ENCODE data around the gene C1orf53.
"Not testable (repeated sequence)": the region's sequence is repeated elsewhere in the genome, so short reads cannot be mapped to it uniquely, and the experiment has no call there.

Gene C1orf53

DNA sequence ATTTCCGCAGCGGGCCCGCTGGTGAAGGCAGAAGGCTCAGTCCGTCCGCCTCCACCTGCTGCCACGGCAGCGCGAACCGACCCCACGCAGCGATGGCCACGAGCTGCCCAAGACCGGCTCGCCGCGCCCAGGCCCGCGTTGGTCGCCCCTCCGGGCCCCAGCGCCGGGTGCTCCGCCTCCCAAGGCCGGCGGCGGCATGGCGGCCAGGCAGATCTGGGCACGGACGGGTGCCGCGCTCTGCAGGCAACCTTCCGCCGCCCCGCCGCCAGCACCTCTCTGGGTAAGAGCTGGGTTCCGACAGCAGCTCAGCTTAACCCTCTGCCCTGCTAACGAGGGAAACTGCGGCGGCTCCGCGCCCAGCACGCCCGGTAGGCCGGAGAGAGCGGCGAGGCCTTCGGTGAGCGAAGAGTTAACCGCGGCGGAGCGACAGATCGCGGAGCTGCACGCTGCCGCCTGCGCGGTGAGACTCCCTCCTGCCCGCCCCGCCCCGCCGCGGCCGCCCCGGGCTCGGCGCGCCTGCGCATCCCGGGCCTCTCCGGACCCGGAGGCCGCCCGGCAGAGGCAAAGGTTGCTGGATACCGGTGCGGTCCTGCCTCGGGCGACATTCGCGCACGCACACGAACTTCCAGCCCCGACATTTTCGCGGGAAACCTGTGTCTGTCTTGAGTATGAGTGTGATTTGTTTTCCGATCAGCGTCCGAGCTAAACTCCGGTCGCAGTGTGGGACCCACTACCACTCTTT, at the start of gene C1orf53:
Gene C1orf53 (plus strand): TSS at position 177 of the 742 bp plus-strand sequence. CDS start 20 bp downstream, at position 197.
- no peak for TF ChIP-seq CTCF (conservative IDR thresholded peaks at IDR 0.05)

GRCh38 chr1:197855751-197856150, 46.7 kb upstream of the C1orf53 start:
- H3K27ac ChIP-seq: not testable (repeated sequence)

More for the DNA sequence above, at the start of gene C1orf53:
- peak within 1 kb of the TSS; percentile 98 for H3K27ac ChIP-seq

DNA sequence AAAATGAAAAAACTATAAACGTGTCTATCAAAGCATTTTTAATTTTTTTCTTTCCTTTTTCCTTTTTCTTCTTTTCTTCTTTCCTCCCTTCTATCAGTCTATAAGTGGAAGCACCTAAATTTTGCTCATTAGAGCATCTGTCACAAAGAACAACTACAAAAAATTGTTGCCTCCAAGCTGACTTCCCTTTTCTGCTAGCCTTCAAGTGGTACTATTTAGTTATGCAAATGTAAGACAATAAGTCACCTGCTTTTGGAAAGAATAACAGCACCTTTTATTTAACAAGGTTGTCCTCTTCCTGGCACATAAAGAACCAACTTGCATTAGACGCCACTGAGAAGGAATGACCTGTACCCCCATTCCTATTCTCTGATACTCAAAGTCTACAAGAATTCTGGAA, 45.0 kb upstream of the C1orf53 start:
- no peak for TF ChIP-seq CTCF (conservative IDR thresholded peaks at IDR 0.05)
- H3K27ac ChIP-seq: no peak overlapping the region

DNA sequence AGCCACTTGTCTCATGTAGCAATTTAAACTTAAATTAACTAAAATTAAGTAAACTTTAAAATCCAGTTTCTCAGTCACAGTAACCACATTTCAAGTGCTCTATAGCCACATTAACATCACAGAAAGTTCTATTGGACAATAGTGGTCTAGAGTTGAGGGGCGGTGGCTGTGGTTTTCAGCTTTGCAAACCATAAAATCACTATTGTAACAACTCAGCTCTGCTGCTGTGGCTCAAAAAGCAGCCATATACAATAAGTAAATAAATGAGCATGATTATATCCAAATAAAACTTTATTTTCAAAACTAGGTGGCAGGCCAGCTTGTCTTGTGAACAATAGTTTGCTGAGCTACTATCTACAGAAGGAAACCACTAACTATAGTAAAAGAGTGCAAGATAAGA, 43.4 kb upstream of the C1orf53 start:
- no peak overlapping the region for H3K27ac ChIP-seq
- no peak for TF ChIP-seq CTCF (conservative IDR thresholded peaks at IDR 0.05)

- no peak for TF ChIP-seq CTCF (conservative IDR thresholded peaks at IDR 0.05)
- no peak overlapping the region for H3K27ac ChIP-seq
Observed at GRCh38 chr1:197862221-197862620, 40.2 kb upstream of the C1orf53 start.

GRCh38 chr1:197862671-197863070, 39.8 kb upstream of the C1orf53 start:
- TF ChIP-seq CTCF (conservative IDR thresholded peaks at IDR 0.05): no peak

GRCh38 chr1:197865809-197866208, 36.6 kb upstream of the C1orf53 start:
- peak overlapping the region; percentile 25; the same call in 1 of the 2 replicates for H3K27ac ChIP-seq
- no peak for TF ChIP-seq CTCF (conservative IDR thresholded peaks at IDR 0.05)

More at GRCh38 chr1:197862671-197863070, 39.8 kb upstream of the C1orf53 start:
- no peak overlapping the region for H3K27ac ChIP-seq

DNA sequence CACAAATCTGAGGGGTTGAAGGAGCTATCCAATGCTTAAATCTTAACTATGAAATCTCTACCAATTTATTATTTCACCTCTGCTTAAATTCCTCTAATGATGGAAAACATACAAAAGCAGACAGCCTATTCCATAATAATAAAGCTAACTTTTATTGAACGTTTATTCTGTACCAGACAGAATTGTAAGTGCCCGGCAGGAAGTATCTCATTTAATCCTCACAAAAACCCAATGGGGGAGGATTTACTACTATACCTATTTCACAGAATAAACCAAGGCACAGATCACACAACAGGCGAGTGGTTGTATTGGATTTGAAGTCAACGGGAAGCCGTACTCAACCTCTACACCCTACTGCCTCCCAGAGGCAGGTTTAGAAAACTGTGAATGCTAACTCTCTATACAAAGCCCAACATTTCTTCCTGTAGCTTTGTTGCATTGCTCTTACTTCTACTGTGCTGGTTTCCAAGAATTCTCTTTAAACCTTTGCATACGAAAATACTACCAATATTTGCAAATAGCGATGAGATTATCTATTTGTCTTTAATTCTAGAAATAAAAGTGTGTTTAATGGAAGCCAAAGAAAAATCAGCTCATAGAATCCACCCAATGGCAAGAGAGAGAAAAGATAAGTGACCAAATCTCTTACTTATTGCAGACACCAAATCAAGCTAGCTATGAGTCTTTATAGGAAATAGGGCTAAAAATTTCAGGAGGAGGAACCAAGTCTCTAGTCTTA, 33.5 kb upstream of the C1orf53 start:
- peak; percentile 74 for TF ChIP-seq CTCF (conservative IDR thresholded peaks at IDR 0.05)

More for the DNA sequence above, 33.5 kb upstream of the C1orf53 start:
- H3K27ac ChIP-seq: no peak overlapping the region

Data from VCaP (cell line).